Retina (tissue), 1 donor: ENCODE measurements around the gene SCAF8.
"Not testable (repeated sequence)": the region's sequence is repeated elsewhere in the genome, so short reads cannot be mapped to it uniquely, and the experiment has no call there.

ENCODE experiments used
- DNase-seq: peaks from one replicate; pipeline ENCODE4 v3.0.0-alpha.2; 2016

The SCAF8 gene

GRCh38 chr6:154737424-154737823 is 4.2 kb downstream of the SCAF8 start:
- DNase-seq, result no peak

- DNase-seq, result no peak
These were observed 5.3 kb downstream of the SCAF8 start for GRCh38 chr6:154738551-154738961.

- no peak for DNase-seq
These were observed 7.4 kb downstream of the SCAF8 start for GRCh38 chr6:154740658-154741057.

- DNase-seq, result no peak
These were observed 9.7 kb downstream of the SCAF8 start for GRCh38 chr6:154742891-154743290.

DNA sequence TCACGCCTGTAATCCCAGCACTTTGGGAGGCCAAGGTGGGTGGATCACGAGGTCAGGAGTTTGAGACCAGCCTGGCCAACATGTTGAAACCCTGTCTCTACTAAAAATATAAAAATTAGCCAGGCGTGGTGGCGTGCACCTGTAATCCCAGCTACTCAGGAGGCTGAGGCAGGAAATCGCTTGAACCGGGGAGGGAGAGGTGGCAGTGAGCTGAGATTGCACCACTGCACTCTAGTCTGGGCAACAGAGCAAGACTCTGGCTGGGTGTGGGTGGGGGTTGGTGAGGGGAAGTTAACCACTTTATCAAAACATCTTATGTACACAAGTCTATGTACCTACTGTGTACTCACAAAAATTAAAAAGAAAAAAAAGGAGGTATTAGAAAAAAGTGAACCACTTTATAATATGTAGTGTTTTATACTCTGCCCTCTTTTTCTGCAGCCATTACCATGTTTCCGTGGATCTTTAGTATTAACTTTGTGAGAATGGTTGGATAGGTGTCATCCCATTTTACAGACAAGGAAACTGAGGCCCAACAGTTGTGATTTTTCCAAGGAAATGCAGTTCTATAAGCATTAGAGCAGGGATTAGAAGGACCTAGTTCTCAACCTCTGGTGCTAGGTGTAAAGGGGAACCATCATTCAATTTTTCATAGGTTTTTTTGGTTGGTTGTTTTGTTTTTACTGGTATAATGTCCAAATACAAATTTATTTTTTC is 11.0 kb downstream of the SCAF8 start:
- not testable (repeated sequence) for DNase-seq

DNA sequence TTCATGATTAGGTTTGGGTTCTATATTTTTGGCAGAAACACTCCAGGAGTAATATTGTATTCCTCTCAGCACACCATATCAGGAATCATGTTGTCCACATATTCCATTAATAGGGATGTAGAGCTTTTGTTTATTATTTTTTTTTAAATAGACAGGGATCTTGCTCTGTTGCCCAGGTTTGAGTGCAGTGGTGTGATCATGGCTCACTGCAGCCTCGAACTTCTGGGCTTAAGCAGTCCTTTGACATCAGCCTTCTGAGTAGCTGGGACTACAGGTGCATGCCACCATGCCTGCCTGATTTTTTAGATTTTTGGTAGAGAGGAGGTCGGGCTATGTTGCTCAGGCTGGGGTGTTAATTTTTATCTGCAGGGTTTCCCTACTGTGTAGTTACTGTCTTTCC is 12.0 kb downstream of the SCAF8 start:
- DNase-seq, result no peak

DNA sequence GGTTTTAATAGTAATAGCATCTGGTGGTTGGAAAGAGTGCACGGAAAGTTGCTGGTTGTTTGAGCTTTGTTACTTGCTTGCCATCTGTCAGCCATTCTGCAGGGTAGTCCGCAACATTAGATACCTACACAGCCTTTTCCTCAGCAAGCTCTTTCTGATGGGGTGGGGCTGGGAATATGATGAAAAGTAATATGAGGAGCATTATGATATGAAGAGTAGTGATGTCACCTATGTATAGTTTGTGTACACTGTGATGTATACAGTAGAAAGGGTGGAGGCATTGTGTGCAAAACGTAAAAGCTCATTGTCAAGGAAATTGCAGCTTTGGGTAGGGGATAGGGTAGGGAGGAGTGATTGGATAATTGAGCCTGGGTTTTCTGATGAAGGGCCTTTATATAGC is 16.1 kb downstream of the SCAF8 start:
- no peak for DNase-seq

DNA sequence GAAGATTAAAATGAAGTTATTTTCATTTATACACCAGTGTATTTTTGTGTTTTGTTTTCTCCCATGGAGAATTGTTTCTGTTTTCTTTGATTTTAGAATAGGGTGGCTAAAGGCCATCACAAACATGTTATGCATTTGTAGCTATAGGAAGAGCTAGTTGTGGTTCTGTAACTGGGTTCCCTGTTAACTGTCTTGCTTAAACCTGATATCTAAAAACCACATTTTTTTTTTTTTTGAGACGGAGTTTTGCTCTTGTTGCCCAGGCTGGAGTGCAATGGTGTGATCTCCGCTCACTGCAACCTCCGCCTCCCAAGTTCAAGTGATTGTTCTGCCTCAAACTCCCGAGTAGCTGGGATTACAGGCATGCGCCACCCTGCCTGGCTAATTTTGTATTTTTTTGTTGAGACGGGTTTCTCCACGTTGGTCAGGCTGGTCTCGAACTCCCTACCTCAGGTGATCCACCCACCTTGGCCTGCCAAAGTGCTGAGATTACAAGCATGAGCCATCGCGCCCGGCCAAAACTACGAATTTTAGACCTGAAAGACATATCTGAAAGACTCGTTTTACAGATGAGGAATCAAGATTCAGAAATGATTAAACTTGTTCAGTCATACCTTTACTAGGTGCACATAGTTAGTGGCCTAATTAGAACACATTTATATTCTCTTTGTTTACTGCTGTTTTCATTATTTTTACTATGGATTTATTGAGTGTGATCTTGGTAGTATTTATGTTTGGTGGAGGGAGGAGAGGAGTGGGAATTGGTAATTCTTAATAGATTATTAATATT is 18.0 kb downstream of the SCAF8 start:
- DNase-seq, result no peak

- no peak for DNase-seq
These were observed 18.8 kb downstream of the SCAF8 start for GRCh38 chr6:154752022-154752421.

- no peak for DNase-seq
These were observed 20.9 kb downstream of the SCAF8 start for GRCh38 chr6:154754152-154754551.

DNA sequence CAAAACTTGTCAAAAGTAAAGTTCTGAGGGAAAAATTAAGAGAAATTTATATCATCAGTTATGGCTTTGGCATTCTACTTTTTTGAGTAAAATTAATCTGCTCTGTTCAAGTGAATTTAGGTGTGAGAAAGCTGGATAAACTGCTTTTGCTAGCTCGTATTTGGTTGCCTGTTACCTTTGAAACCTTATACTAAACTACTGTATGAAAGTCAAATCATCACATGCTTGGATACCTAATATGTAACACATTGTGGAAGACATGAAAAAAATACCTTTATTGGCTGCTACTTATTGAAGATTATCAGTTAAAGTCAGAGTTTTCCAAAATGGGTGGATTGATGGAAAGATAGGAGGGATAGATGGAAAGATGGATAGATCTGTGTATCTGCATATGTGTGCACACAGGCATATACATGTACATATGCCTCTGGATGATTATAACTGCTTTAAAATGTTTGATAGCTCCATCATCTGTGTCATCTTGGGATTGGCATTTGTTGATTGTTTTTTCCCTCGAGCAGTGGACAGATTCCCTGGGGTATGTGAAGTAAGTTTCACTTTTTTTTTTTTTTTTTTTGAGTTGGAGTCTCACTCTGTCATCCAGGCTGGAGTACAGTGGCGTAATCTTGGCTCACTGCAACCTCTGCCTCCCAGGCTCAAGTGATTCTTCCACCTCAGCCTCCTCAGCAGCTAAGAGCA is 24.3 kb downstream of the SCAF8 start:
- no peak for DNase-seq

- no peak for DNase-seq
These were observed 24.9 kb downstream of the SCAF8 start for GRCh38 chr6:154758125-154758524.

- no peak for DNase-seq
These were observed 30.4 kb downstream of the SCAF8 start for GRCh38 chr6:154763650-154764049.

DNA sequence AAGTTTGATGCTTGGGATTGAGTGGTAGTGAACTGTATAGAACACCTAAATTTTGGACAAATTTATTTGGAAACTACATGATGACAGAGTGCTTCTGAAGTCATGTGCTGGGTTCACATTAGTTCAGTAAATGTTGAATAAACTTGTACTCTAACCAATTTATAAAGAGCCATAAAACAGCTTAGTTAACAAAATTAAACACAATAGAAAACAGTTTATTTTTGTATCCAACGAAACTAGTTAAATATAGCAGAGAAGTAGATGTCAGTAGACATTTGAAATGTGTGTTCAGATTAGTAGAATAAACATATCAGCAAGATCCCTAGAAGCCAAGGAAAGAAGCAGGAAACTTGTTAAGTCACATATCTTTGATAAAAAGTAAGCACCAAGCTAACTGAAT is 32.1 kb downstream of the SCAF8 start:
- DNase-seq, result no peak

DNA sequence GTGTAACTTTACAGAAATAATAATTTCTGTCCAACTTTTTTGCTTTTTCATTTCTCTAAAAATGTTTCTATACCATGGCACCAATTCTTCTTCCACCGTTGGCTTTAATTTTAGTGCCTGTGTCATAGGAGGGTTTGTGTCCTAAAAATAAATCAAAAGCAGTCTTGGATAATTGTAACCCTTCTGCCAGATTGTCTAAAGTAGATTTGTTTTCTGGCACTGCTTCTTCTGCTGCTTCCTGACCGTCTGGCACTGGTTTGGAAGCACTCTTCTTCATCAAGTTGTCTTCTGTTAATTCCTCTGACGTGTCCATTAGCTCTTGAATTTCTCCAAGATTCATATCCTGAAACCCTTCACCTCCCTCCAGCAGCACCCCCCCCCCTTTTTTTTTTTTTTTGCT is 33.1 kb downstream of the SCAF8 start:
- no peak for DNase-seq

GRCh38 chr6:154767003-154767723 is 33.9 kb downstream of the SCAF8 start:
- DNase-seq, result peak; percentile 31

DNA sequence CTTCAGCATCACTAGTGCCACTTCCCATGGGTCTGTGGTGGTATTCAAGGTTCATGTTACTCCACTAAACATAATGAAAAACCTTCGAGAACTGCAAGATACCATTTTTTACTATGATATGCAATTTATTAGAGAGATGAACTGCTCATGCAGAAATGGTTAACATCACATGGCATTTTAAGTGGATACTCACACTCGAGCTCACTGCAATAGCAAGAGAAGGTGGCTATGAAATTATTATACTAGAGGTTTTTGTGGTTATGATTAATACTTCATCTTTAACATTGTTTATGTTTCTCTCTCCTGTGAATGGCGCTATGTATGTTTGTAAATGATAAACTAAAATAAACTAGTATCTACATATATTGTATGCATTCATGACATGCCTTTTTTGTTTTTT is 35.1 kb downstream of the SCAF8 start:
- no peak for DNase-seq

- no peak for DNase-seq
These were observed 40.4 kb downstream of the SCAF8 start for GRCh38 chr6:154773610-154774089.

GRCh38 chr6:154779157-154779556 is 45.9 kb downstream of the SCAF8 start:
- DNase-seq, result not testable (repeated sequence)

GRCh38 chr6:154782193-154782592 is 49.0 kb downstream of the SCAF8 start:
- DNase-seq, result no peak

GRCh38 chr6:154783229-154783628 is 50.0 kb downstream of the SCAF8 start:
- no peak for DNase-seq

- DNase-seq, result no peak
These were observed 51.9 kb downstream of the SCAF8 start for GRCh38 chr6:154785075-154785474.
